Prostate gland (tissue), 2 donors: ENCODE results near the gene SUFU.

Experiments
- CTCF ChIP-seq, 4 experiments: fragments of 200-600 bp in 2 of 4; fragments of 450-650 bp in 2 of 4; sonication (generic) in 2 of 4; IDR thresholded peaks; 1 replicate in 3 of 4; 2 replicates in 1 of 4; pipeline ENCODE4 v1.5.1; 2016 to 2019; ENCODE audit warnings: antibody characterized with exemption in 4 of 4, mild to moderate bottlenecking in 2 of 4, moderate library complexity in 2 of 4
- POLR2A ChIP-seq: fragments of 450-650 bp; IDR thresholded peaks from one replicate; pipeline ENCODE4 v1.6.1; 2016; ENCODE audit warnings: antibody characterized with exemption, mild to moderate bottlenecking
- POLR2AphosphoS5 ChIP-seq: sonication (generic); formaldehyde crosslinking; IDR thresholded peaks from one replicate; pipeline ENCODE4 v1.6.1; 2017; ENCODE audit warnings: antibody characterized with exemption

GRCh38 chr10:102613286-102613685, 109.5 kb downstream of the SUFU start:
- TF ChIP-seq CTCF (IDR thresholded peaks at IDR 0.05) (no peak), POLR2AphosphoS5 (no peak), POLR2A (no peak)
